ENCODE data around the gene SHISAL2A. TPM values are rescaled to one million over a fixed set of nuclear protein-coding genes. Genes with fewer than 3 reads are reported as not detected.

SHISAL2A gene
- polyA plus RNA-seq, 1 donor from 2014 or later: not detected

DNA sequence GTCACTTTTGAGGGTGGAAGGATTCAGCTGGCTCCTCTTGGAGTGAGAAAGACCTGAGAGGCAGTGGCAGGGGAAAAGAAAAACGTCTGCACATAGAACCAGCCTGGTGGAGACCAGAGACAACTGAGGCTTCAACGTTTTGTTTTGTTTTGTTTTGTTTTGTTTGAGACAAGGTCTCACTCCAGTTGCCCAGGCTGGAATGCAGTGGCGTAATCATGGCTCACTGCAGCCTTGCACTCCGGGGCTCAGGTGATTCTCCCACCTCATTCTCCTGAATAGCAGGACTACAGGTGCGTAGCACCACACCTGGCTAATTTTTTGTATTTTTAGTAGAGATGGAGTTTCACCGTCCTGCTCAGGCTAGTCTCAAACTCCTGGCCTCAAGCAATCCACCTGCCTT lies 12.3 kb downstream of the SHISAL2A start:
- no peaks in the 10 kb centered on the region for H3K79me2 ChIP-seq (replicated peaks; ENCODE audit: insufficient read depth, low read length)
- H3K27ac ChIP-seq (ENCODE audit: low read length): no peak overlapping the region
- no peaks in the 10 kb centered on the region for H3K9me2 ChIP-seq (ENCODE audit: insufficient read depth, low read length)
- H3K4me3 ChIP-seq (ENCODE audit: low read length): no peak overlapping the region
- no peaks in the 10 kb centered on the region for H3F3A ChIP-seq (ENCODE audit: insufficient read depth, low read length, poor library complexity, severe bottlenecking)
- H3K9me3 ChIP-seq (ENCODE audit: low read length): no peaks in the 10 kb centered on the region
- no peak overlapping the region for H3K4me2 ChIP-seq (ENCODE audit: low read length)
- H3K36me3 ChIP-seq (ENCODE audit: insufficient read depth, low read length): no peaks in the 10 kb centered on the region
- no peaks in the 10 kb centered on the region for H3K27me3 ChIP-seq (ENCODE audit: insufficient read depth, low read depth, low read length)
- H4K20me1 ChIP-seq (ENCODE audit: insufficient read depth): no peaks in the 10 kb centered on the region
- no peak overlapping the region for H2AFZ ChIP-seq (ENCODE audit: low read depth, low read length)
- H3K9ac ChIP-seq (ENCODE audit: low read length): no peak overlapping the region
- no peak for TF ChIP-seq RAD21 (conservative IDR thresholded peaks at IDR 0.05)
- no peak for TF ChIP-seq TAF1 (IDR thresholded peaks at IDR 0.05; ENCODE audit: low read depth)
- no peak for TF ChIP-seq CTCF (IDR thresholded peaks at IDR 0.05; ENCODE audit: poor library complexity, severe bottlenecking)
- TF ChIP-seq, protein P1, sequence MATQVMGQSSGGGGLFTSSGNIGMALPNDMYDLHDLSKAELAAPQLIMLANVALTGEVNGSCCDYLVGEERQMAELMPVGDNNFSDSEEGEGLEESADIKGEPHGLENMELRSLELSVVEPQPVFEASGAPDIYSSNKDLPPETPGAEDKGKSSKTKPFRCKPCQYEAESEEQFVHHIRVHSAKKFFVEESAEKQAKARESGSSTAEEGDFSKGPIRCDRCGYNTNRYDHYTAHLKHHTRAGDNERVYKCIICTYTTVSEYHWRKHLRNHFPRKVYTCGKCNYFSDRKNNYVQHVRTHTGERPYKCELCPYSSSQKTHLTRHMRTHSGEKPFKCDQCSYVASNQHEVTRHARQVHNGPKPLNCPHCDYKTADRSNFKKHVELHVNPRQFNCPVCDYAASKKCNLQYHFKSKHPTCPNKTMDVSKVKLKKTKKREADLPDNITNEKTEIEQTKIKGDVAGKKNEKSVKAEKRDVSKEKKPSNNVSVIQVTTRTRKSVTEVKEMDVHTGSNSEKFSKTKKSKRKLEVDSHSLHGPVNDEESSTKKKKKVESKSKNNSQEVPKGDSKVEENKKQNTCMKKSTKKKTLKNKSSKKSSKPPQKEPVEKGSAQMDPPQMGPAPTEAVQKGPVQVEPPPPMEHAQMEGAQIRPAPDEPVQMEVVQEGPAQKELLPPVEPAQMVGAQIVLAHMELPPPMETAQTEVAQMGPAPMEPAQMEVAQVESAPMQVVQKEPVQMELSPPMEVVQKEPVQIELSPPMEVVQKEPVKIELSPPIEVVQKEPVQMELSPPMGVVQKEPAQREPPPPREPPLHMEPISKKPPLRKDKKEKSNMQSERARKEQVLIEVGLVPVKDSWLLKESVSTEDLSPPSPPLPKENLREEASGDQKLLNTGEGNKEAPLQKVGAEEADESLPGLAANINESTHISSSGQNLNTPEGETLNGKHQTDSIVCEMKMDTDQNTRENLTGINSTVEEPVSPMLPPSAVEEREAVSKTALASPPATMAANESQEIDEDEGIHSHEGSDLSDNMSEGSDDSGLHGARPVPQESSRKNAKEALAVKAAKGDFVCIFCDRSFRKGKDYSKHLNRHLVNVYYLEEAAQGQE (IDR thresholded peaks at IDR 0.05; ENCODE audit: borderline replicate concordance): no peak
- TF ChIP-seq MXI1 (conservative IDR thresholded peaks at IDR 0.05; ENCODE audit: poor library complexity, severe bottlenecking): no peak
- TF ChIP-seq SMC3 (conservative IDR thresholded peaks at IDR 0.05; ENCODE audit: poor library complexity): no peak
- TF ChIP-seq EP300 (conservative IDR thresholded peaks at IDR 0.05; ENCODE audit: poor library complexity, severe bottlenecking): no peak

DNA sequence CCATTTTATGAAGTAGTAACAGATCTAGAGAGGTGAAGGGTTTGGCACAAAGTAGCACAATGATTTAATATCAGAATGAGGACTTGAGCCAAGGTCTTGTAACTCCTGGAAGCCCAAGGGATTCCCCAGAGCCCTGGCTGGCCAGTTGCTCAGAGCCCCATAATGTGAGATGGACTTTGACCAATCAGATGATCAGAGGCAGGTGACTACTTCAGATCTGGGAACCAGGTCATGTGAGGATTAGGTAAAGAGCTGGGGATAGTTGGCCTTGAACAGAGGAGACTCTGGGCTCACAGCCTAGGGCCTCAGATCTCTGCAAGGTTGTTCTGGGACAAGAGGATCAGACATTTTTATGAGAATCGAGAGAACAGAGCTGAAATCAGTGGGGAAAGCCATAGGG lies 18.9 kb downstream of the SHISAL2A start:
- Histone ChIP-seq H3K4me2 (ENCODE audit: low read length) (no peak overlapping the region), H3K4me3 (ENCODE audit: low read length) (no peak overlapping the region), H3K9me2 (ENCODE audit: insufficient read depth, low read length) (no peaks in the 10 kb centered on the region), H3K27ac (ENCODE audit: low read length) (no peak overlapping the region), H3K79me2 (replicated peaks; ENCODE audit: insufficient read depth, low read length) (no peaks in the 10 kb centered on the region), H3K9me3 (ENCODE audit: low read length) (no peaks in the 10 kb centered on the region), H3F3A (ENCODE audit: insufficient read depth, low read length, poor library complexity, severe bottlenecking) (no peaks in the 10 kb centered on the region), H2AFZ (ENCODE audit: low read depth, low read length) (no peak overlapping the region), H3K27me3 (ENCODE audit: insufficient read depth, low read depth, low read length) (no peaks in the 10 kb centered on the region), H4K20me1 (ENCODE audit: insufficient read depth) (no peaks in the 10 kb centered on the region), H3K36me3 (ENCODE audit: insufficient read depth, low read length) (no peaks in the 10 kb centered on the region), H3K9ac (ENCODE audit: low read length) (no peak overlapping the region)
- TF ChIP-seq SMC3 (conservative IDR thresholded peaks at IDR 0.05; ENCODE audit: poor library complexity) (no peak), TAF1 (IDR thresholded peaks at IDR 0.05; ENCODE audit: low read depth) (no peak), RAD21 (conservative IDR thresholded peaks at IDR 0.05) (no peak), EP300 (conservative IDR thresholded peaks at IDR 0.05; ENCODE audit: poor library complexity, severe bottlenecking) (no peak), POLR2AphosphoS5 (IDR thresholded peaks at IDR 0.05) (no peak), MXI1 (conservative IDR thresholded peaks at IDR 0.05; ENCODE audit: poor library complexity, severe bottlenecking) (no peak), EZH2 (IDR thresholded peaks at IDR 0.05; ENCODE audit: borderline replicate concordance, insufficient read depth, low read length, poor library complexity, severe bottlenecking) (no peak), CTCF (IDR thresholded peaks at IDR 0.05; ENCODE audit: poor library complexity, severe bottlenecking) (no peak)
- TF ChIP-seq, protein P1 (IDR thresholded peaks at IDR 0.05; ENCODE audit: borderline replicate concordance): no peak
